DMS53 treated with DMSO at 0.1 percent for 48 hours (cell line): Measurements from ENCODE around the gene VIT.

Experiments used
- DNase-seq: peaks from one replicate; lab custom pipeline; 2025; ENCODE audit not compliant: unreplicated experiment; lab: John Stamatoyannopoulos, UW

The VIT gene, protein sequence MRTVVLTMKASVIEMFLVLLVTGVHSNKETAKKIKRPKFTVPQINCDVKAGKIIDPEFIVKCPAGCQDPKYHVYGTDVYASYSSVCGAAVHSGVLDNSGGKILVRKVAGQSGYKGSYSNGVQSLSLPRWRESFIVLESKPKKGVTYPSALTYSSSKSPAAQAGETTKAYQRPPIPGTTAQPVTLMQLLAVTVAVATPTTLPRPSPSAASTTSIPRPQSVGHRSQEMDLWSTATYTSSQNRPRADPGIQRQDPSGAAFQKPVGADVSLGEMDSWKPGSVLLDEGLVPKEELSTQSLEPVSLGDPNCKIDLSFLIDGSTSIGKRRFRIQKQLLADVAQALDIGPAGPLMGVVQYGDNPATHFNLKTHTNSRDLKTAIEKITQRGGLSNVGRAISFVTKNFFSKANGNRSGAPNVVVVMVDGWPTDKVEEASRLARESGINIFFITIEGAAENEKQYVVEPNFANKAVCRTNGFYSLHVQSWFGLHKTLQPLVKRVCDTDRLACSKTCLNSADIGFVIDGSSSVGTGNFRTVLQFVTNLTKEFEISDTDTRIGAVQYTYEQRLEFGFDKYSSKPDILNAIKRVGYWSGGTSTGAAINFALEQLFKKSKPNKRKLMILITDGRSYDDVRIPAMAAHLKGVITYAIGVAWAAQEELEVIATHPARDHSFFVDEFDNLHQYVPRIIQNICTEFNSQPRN

DNA sequence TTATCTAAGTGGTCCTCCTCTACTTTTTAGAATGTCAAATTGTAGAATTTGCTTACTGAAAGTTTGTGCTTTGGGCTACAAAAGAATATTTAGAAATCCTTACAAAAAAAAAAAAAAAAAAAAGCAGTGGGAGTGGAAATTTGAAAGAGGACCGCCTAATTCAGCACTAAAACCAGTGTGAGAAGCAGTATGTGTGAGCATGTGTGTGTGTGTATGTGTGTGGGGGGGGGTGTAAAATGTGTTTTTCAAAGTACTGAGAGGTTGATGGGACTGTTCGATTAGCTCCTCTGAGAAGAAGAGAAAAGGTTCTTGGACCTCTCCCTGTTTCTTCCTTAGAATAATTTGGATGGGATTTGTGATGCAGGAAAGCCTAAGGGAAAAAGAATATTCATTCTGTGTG, at the start of gene VIT:
Gene VIT (plus strand): TSS at position 175 of the 400 bp plus-strand sequence. CDS start 19,664 bp downstream, outside the sequence.
- no peak for DNase-seq

- DNase-seq: peak; percentile 78
These were observed 46.3 kb upstream of the VIT start for GRCh38 chr2:36650031-36650829.

GRCh38 chr2:36653155-36653554, 43.4 kb upstream of the VIT start:
- DNase-seq: no peak

DNA sequence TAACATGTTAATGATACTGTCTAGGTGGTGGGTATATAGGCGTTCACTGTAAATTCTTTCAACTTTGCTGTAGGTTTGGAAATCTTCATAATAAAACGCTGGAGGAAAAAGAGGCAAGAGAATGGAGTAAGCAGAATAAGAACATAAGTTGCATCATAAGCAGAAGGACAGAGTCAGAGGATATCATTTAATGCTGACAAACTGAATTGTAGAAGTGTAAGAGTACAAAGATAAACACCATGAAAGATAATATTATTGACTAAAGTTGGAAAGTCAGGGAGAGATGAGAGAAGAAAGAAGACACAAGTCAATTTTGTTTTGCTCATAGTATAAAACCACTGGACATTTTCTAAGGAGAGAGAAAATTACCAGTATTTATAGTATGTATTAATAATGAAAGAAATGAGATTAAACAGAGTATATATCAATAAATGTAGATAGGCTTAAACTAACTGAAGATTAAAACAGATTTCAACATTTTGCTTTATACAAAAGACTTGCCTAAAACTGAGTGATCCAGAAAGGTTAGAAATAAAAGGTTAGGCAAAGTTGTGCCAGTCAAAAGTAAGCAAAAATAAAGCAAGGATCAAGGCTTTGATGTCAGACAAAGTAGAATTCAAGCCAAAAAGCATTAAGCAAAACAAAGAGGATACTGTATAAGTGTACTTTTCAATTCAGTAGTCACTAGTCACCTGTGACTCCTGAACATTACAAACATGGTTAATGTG, 42.4 kb upstream of the VIT start:
- DNase-seq: no peak

- no peak for DNase-seq
These were observed 41.1 kb upstream of the VIT start for GRCh38 chr2:36655453-36655852.

- no peak for DNase-seq
These were observed 38.8 kb upstream of the VIT start for GRCh38 chr2:36657703-36658102.

DNA sequence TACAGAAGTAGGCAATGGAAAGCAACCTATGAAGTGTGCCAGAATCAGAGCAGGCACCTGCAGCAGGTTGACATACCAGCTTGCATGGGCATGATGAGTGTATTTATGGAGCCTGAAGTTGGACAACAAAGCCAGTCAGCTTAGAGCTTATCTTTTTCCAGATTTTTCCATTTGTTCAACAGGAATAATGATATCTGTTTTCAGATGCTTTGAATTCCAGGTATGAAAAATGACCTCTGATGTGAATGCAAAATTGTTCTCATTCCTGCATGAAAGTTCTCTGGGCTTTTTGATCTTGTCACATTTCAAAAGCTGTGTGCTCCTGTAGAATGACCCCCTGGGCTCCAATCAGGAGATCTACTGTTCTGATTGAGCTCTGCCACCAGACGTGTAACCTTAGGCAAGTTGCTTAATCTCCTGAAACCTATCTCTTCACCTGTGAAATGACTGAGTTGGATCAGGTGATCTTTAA, 38.2 kb upstream of the VIT start:
- no peak for DNase-seq

DNA sequence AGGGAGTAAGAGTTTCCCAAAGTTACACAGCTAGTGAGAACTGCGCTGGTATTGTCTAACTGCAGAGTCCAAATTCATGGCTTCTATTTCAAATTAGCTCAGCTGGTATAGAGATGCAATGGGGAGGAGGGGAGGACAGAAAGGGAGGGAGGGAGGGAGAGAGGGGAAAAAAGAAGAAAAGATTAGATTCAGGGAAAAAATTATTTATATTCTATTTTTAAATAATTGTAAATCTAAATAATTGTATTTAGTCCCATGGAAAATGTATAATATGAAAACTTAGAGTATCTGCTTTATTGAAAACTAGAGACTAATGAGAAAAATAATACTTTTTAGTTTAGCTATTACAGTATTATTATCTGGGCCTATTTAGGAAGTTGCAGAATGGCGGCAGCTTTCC, 37.3 kb upstream of the VIT start:
- no peak for DNase-seq

GRCh38 chr2:36659872-36660312, 36.6 kb upstream of the VIT start:
- no peak for DNase-seq

GRCh38 chr2:36662638-36663037, 33.9 kb upstream of the VIT start:
- no peak for DNase-seq

- DNase-seq: no peak
These were observed 33.2 kb upstream of the VIT start for GRCh38 chr2:36663295-36663694.

DNA sequence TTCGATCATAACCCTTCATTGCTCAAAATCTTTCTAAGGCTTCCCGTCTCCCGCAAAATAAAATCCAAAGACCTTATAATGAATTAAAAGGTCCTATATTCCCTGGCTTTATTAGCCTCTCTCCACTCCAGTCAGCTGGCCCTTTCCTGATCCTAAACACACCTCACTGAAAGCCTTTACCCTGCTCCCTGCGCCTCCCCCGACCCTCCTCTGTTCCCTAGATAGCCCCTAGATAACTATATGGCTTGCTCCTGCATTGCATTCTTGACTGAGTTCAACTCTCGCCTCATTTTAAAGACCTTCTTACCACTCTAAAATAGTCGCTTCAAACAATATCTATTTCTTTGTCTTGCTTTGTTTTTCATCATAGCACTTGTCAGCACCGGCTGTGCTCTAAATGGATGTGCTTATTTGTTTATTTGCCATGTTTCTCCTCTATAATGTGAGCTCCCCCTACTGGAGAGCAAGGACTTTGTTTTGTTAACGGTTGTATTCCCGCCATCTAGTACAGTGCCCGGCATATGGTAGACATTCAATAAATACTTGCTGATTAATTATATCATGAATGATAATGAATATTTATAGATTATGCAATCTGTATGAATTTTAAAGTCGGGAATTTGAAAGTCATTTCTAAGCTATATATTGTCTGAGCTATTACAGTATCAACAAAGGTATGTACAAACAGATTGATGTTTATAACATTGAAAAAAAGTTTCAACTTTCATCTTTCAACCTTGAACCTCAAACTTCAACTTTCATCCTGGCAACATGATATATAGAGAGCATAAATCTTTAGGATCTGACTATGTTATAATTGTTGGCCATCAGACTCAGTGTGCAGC, 32.4 kb upstream of the VIT start:
- peak; percentile 50 for DNase-seq

- no peak for DNase-seq
These were observed 31.8 kb upstream of the VIT start for GRCh38 chr2:36664696-36665076.

- DNase-seq: no peak
These were observed 28.6 kb upstream of the VIT start for GRCh38 chr2:36667931-36668330.

DNA sequence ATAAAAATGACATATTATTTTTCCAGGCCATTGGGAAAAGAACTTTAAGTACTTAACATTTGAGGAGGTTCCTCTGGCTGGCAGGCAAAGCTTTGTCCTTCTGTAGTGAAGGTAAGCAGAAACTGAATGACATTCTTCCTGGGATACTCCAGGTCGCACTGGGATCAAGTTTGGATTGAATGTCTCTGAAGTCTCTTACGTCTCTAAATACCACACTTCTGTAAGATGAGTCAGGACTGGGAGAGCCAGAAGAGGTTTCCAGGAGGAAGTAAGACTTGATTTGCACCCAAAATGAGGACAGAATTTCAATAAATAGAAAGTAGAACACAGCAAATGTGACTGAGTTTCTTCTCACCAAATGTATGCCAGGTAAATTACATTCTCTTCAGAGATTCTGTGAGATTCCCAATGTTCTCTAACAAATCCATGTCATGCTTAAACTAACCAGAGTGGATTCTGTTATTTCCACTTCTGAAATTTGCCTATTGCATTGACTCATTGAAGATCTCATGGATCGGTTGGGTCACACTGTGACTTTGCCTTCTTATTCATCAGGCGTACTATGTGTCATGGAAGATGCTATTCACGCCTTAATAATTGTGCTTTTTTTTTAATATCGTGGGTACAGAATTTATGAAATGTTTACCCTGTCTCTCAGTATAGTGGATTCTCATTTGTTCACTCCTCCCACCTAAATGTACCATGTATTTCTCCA, 25.5 kb upstream of the VIT start:
- DNase-seq: no peak

- DNase-seq: no peak
These were observed 24.8 kb upstream of the VIT start for GRCh38 chr2:36671731-36672130.

GRCh38 chr2:36672199-36672598, 24.3 kb upstream of the VIT start:
- DNase-seq: no peak

DNA sequence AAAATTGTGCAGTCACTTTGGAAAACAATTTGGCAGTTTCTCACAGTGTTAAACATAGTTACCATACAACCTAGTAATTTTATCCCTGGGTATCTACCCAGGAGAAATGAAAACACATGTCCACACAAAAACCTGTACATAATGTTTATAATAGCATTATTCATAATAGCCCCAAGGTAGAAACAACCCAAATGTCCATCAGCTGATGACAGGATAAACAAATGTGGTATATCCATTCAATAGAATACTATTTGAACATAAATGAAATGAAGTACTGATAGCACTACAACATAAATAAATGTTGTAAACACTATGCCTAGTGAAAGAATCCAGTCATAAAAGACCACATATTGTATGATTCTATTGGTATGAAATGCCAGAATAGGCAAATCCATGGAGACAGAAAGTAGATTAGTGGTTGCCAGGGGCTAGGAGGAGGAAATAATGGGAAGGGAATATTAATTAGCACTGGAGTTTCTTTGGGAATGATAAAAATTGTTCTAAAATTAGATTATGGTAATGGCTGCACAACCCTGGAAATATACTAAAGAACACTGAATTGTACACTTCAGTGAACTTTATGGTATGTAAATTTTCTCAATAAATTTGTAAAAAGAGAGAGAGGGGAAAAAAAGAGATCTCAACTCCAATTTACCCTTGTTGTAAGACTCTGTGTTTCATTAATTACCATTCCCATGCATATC, 20.8 kb upstream of the VIT start:
- DNase-seq: no peak

GRCh38 chr2:36676364-36676763, 20.1 kb upstream of the VIT start:
- DNase-seq: no peak
